Activated T-helper 1 cell treated with anti-CD3 and anti-CD28 coated beads, Interleukin-12 subunit alpha, Interleukin-12 subunit beta, Interleukin-2, Interleukin-4 antibody, amounts not matched to agents 30 ng/mL and 10 ng/mL and 1 ng/mL, durations not matched to agents 14 hours and 24 hours and 36 hours (primary cell): ENCODE results near the gene CDKN2D. TPM values are rescaled to one million over a fixed set of nuclear protein-coding genes. Genes with fewer than 3 reads are reported as not detected.

Source experiments
- DNase-seq: peaks from one replicate; pipeline ENCODE4 v3.0.0; 2021; ENCODE audit warnings: low spot score
- H3K27ac Mint-ChIP-seq: one replicate; pipeline ENCODE4 v1.8.0; 2021; ENCODE audit warnings: mild to moderate bottlenecking, mixed read lengths
- H3K27me3 Mint-ChIP-seq: one replicate; pipeline ENCODE4 v1.8.0; 2022; ENCODE audit warnings: mild to moderate bottlenecking, moderate library complexity, mixed read lengths; ENCODE audit not compliant: insufficient read depth
- H3K36me3 Mint-ChIP-seq: one replicate; pipeline ENCODE4 v1.8.0; 2021; ENCODE audit warnings: low read depth, mixed read lengths
- H3K4me1 Mint-ChIP-seq: one replicate; pipeline ENCODE4 v1.8.0; 2021; ENCODE audit warnings: low read depth, mixed read lengths
- H3K4me3 Mint-ChIP-seq: one replicate; pipeline ENCODE4 v1.8.0; 2021; ENCODE audit warnings: mild to moderate bottlenecking, moderate library complexity, mixed read lengths
- H3K9me3 Mint-ChIP-seq: one replicate; pipeline ENCODE4 v1.8.0; 2021; ENCODE audit warnings: mixed read lengths
- intact Hi-C: fragments of 100-400 bp; cut with micrococcal nuclease; formaldehyde crosslinking; loops from one replicate; pipeline ENCODE4 v1.15.1; 2024
- total RNA-seq: library from RNA; stranded (reverse); gene quantifications from 2 replicates; pipeline ENCODE4 v1.2.3, GENCODE V29; 2022

CDKN2D gene
- total RNA-seq, 1 donor from 2014 or later: 42.1 TPM

- peak overlapping the region; percentile 96 for H3K27ac Mint-ChIP-seq
- no peaks in the 10 kb centered on the region for H3K27me3 Mint-ChIP-seq
- no peak for DNase-seq
- peaks cover 39% of the 10 kb centered on the region for H3K4me1 Mint-ChIP-seq
- intact Hi-C loops: loop anchor here (5.0 kb wide), 3 partner anchors 296 to 529 kb away; partner anchors contain the start of genes DNMT1 and ICAM1
- peaks cover 17% of the 10 kb centered on the region for H3K36me3 Mint-ChIP-seq
- peak overlapping the region; percentile 95 for H3K4me3 Mint-ChIP-seq
- no peaks in the 10 kb centered on the region for H3K9me3 Mint-ChIP-seq
These were observed 535 bp downstream of the CDKN2D start for GRCh38 chr19:10568062-10568825.

GRCh38 chr19:10567656-10568055 is 1.1 kb downstream of the CDKN2D start:
- H3K36me3 Mint-ChIP-seq: peaks cover 18% of the 10 kb centered on the region
- H3K4me1 Mint-ChIP-seq: peaks cover 39% of the 10 kb centered on the region
- H3K27me3 Mint-ChIP-seq: no peaks in the 10 kb centered on the region
- no peaks in the 10 kb centered on the region for H3K9me3 Mint-ChIP-seq
- DNase-seq: no peak
- H3K4me3 Mint-ChIP-seq: peak overlapping the region; percentile 95
- intact Hi-C loops: loop anchor here (2.0 to 5.0 kb wide), 5 partner anchors 295 to 530 kb away; partner anchors contain the start of genes DNMT1, ICAM1 and SMARCA4
- peak overlapping the region; percentile 96 for H3K27ac Mint-ChIP-seq

DNA sequence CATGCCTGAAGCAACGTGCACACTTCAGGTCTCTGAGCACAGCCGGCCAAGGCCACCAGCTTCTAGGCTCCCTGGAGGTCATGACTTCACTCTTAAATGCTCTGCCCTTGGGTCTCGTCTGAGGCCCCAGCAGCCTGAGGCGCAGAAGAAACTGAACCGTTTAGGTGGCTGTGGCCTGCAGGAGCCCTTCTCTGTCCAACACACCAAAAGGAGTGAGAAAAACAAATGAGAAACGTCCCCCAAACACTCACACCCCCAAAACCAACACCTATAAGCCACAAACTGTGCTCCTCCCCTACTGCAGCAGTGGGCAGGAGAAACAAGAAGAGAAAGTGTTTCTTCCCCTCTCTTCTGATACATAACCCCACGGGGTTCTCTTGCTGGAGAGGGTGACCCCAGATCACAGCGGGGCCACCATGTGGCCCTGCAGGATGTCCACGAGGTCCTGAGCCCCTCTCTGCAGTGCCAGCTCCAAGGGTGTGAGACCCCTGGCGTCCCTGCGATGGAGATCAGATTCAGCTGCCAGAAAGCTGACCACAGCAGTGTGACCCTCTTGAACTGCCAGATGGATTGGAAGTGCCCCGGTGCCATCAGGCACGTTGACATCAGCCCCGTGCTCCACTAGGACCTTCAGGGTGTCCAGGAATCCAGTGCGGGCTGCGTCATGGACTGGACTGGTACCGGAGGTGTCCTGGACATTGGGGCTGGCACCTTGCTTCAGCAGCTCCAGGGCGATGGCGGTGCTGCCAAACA is 1.9 kb downstream of the CDKN2D start:
- H3K4me3 Mint-ChIP-seq: peak overlapping the region; percentile 95
- H3K36me3 Mint-ChIP-seq: peaks cover 22% of the 10 kb centered on the region
- peak overlapping the region; percentile 96 for H3K27ac Mint-ChIP-seq
- peaks cover 40% of the 10 kb centered on the region for H3K4me1 Mint-ChIP-seq
- no peaks in the 10 kb centered on the region for H3K27me3 Mint-ChIP-seq
- intact Hi-C loops: loop anchor here (1.0 to 5.0 kb wide), 11 partner anchors 87 to 530 kb away; partner anchors contain the start of genes CARM1, DNMT1, ICAM1 and ILF3
- no peaks in the 10 kb centered on the region for H3K9me3 Mint-ChIP-seq
- DNase-seq: peak; percentile 65

GRCh38 chr19:10566408-10566657 is 2.4 kb downstream of the CDKN2D start:
- Mint-ChIP-seq H3K27ac (peak overlapping the region; percentile 96), H3K4me3 (peak overlapping the region; percentile 95), H3K36me3 (peaks cover 27% of the 10 kb centered on the region), H3K27me3 (no peaks in the 10 kb centered on the region), H3K4me1 (peaks cover 45% of the 10 kb centered on the region), H3K9me3 (no peaks in the 10 kb centered on the region)
- intact Hi-C loops: loop anchor here (1.0 to 5.0 kb wide), 11 partner anchors 88 to 531 kb away; partner anchors contain the start of genes CARM1, DNMT1, ICAM1 and ILF3
- no peak for DNase-seq

GRCh38 chr19:10565567-10566407 is 3.0 kb downstream of the CDKN2D start, which contains the start of gene KRI1:
TSS of gene KRI1 (minus strand) at chr19:10566010. CDS start at chr19:10565999, 11 bp downstream.
- no peaks in the 10 kb centered on the region for H3K27me3 Mint-ChIP-seq

DNA sequence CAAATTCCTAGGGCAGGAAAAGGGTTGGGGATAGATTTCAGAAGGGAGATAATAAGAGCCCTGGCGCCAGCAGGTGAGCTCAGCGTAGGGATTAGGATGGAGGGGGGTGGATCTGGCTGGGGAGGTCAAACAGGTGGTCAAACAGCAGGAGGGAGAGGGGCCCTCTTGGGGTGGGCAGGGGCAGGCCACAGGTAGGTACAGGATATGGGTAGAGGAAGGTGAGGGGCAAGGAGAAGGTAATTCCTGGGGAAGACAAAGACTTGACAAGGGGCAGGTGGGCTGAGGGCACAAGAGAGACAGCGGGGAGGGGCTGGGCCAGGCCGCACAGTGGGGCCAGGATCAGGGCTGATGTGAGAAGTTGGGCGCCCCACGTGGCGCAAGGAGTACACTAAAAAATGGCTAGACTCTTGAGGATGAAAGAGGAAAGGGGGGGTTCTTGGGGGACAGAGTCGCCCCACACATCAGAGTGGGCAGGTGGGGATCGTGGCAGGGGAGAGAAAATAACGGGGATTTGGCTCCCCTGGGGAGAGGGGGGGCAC is 3.7 kb downstream of the CDKN2D start:
- Mint-ChIP-seq H3K27me3 (no peaks in the 10 kb centered on the region), H3K9me3 (no peaks in the 10 kb centered on the region), H3K4me3 (peak overlapping the region; percentile 95), H3K27ac (peak overlapping the region; percentile 96), H3K4me1 (peaks cover 48% of the 10 kb centered on the region), H3K36me3 (peaks cover 38% of the 10 kb centered on the region)
- intact Hi-C loops: loop anchor here (1.0 to 5.0 kb wide), 4 partner anchors 271 to 532 kb away; partner anchors contain the start of genes DNMT1, ICAM1 and TMED1
- DNase-seq: no peak

More at GRCh38 chr19:10565567-10566407, 3.0 kb downstream of the CDKN2D start, which contains the start of gene KRI1:
- H3K9me3 Mint-ChIP-seq: no peaks in the 10 kb centered on the region
- H3K4me1 Mint-ChIP-seq: peaks cover 48% of the 10 kb centered on the region
- peak within 1 kb of the TSS; percentile 96 for H3K27ac Mint-ChIP-seq
- peak; percentile 100 for DNase-seq
- peaks cover 31% of the 10 kb centered on the region for H3K36me3 Mint-ChIP-seq
- intact Hi-C loops: loop anchor here (1.0 to 5.0 kb wide), 12 partner anchors 89 to 532 kb away; partner anchors contain the start of genes CARM1, DNMT1, ICAM1 and ILF3
- peak within 1 kb of the TSS; percentile 95 for H3K4me3 Mint-ChIP-seq

DNA sequence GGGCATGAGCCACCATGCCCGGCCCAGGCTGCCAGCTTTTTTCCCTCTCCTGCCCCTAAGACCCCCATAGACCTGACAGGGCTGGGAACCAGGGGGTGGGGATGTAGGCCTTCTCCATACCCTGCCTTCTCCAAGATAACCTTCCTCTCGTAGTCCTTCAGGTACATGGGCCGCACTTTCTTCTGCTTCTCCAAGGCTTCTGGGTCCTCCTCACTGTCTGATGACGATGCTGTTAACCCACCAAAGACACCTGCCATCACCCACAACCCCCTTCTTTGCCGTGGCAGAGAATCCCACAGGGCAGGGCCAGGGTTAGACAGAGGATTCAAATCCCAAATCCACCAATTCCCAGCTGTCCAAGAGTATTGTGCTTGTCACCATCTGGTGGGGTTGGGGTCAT is 6.2 kb downstream of the CDKN2D start:
- Mint-ChIP-seq H3K4me1 (peaks cover 39% of the 10 kb centered on the region), H3K4me3 (no peak overlapping the region), H3K27ac (no peak overlapping the region), H3K9me3 (no peaks in the 10 kb centered on the region), H3K36me3 (peaks cover 48% of the 10 kb centered on the region), H3K27me3 (no peaks in the 10 kb centered on the region)
- no peak for DNase-seq
- intact Hi-C loops: no loop called here

GRCh38 chr19:10560154-10560553 is 8.6 kb downstream of the CDKN2D start:
- peaks cover 31% of the 10 kb centered on the region for H3K4me1 Mint-ChIP-seq
- H3K9me3 Mint-ChIP-seq: no peaks in the 10 kb centered on the region
- H3K36me3 Mint-ChIP-seq: peaks cover 45% of the 10 kb centered on the region
- no peak for DNase-seq
- no peaks in the 10 kb centered on the region for H3K27me3 Mint-ChIP-seq
- intact Hi-C loops: no loop called here
- H3K4me3 Mint-ChIP-seq: no peak overlapping the region
- H3K27ac Mint-ChIP-seq: no peak overlapping the region

- no peak for DNase-seq
- Mint-ChIP-seq H3K27ac (no peak overlapping the region), H3K4me1 (peaks cover 46% of the 10 kb centered on the region), H3K4me3 (no peak overlapping the region), H3K27me3 (no peaks in the 10 kb centered on the region), H3K9me3 (no peaks in the 10 kb centered on the region), H3K36me3 (peaks cover 54% of the 10 kb centered on the region)
- intact Hi-C loops: no loop called here
These were observed 11.1 kb downstream of the CDKN2D start for GRCh38 chr19:10557603-10558197.

DNA sequence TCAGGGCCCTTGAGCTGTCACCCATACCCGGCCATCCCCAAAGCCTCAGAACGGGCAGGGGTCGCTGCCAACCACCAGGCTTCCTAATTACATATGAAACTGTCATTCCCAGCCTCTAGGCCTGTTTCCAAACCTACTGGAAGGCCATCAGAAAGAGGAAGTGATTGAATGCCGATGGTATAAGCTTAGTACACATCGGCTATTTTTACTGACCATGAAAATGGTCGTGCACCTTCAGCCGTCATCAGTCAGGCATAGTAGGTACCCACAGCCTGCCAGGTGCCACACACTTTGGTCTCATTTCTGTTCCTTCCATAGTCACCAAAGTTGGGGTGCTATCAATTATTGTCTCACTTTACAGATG is 13.2 kb downstream of the CDKN2D start:
- DNase-seq: no peak
- H3K4me3 Mint-ChIP-seq: no peak overlapping the region
- intact Hi-C loops: no loop called here
- H3K4me1 Mint-ChIP-seq: peaks cover 41% of the 10 kb centered on the region
- no peaks in the 10 kb centered on the region for H3K27me3 Mint-ChIP-seq
- H3K36me3 Mint-ChIP-seq: peaks cover 52% of the 10 kb centered on the region
- peak overlapping the region; percentile 68 for H3K27ac Mint-ChIP-seq
- H3K9me3 Mint-ChIP-seq: no peaks in the 10 kb centered on the region

GRCh38 chr19:10554760-10555609 is 13.8 kb downstream of the CDKN2D start:
- intact Hi-C loops: loop anchor here (1.0 to 5.0 kb wide), 2 partner anchors 9 to 73 kb away; no protein-coding TSS in a partner anchor
- Mint-ChIP-seq H3K27me3 (no peaks in the 10 kb centered on the region), H3K9me3 (no peaks in the 10 kb centered on the region), H3K4me1 (peaks cover 41% of the 10 kb centered on the region), H3K4me3 (peak overlapping the region; percentile 64), H3K36me3 (peaks cover 50% of the 10 kb centered on the region), H3K27ac (peak overlapping the region; percentile 92)
- DNase-seq: no peak
